DOHH2 (cell line): ENCODE measurements around the gene NCR2.

Source experiments
- H3F3A ChIP-seq: fragments of 200-600 bp; sonication (generic), shearing (Covaris generic); 2 replicates; pipeline ENCODE4 v1.6.0; 2016; ENCODE audit warnings: antibody characterized with exemption, mild to moderate bottlenecking; ENCODE audit not compliant: control insufficient read depth, insufficient read depth
- H3K27ac ChIP-seq: fragments of 200-600 bp; sonication (generic); 2 replicates; pipeline ENCODE4 v1.5.1; 2014; ENCODE audit warnings: low read depth, mild to moderate bottlenecking, low read length, moderate library complexity
- H3K27me3 ChIP-seq: fragments of 200-600 bp; sonication (generic); 2 replicates; pipeline ENCODE4 v1.6.1; 2014; ENCODE audit warnings: mild to moderate bottlenecking, low read length, mixed read lengths; ENCODE audit not compliant: control insufficient read depth
- H3K36me3 ChIP-seq: fragments of 200-600 bp; sonication (generic); 2 replicates; pipeline ENCODE4 v1.6.1; 2014; ENCODE audit warnings: mild to moderate bottlenecking, low read length, moderate library complexity, mixed read lengths; ENCODE audit not compliant: control insufficient read depth
- H3K4me1 ChIP-seq: fragments of 200-600 bp; sonication (generic); 2 replicates; pipeline ENCODE4 v1.6.1; 2014; ENCODE audit warnings: mild to moderate bottlenecking, low read length, mixed read lengths; ENCODE audit not compliant: control insufficient read depth
- H3K4me2 ChIP-seq: fragments of 200-600 bp; sonication (generic); 2 replicates; pipeline ENCODE4 v1.6.0; 2014; ENCODE audit warnings: mild to moderate bottlenecking, low read length, moderate library complexity
- H3K4me3 ChIP-seq: fragments of 200-600 bp; sonication (generic); 2 replicates; pipeline ENCODE4 v1.5.1; 2014; ENCODE audit warnings: mild to moderate bottlenecking, low read length, mixed read lengths
- H3K79me2 ChIP-seq: fragments of 200-600 bp; sonication (generic); 2 replicates; pipeline ENCODE4 v1.6.1; 2014; ENCODE audit warnings: mild to moderate bottlenecking, low read length, mixed read lengths; ENCODE audit not compliant: control insufficient read depth
- H3K9me2 ChIP-seq: fragments of 200-600 bp; sonication (generic); replicated peaks from 2 replicates; pipeline ENCODE4 v1.6.1; 2014; ENCODE audit warnings: mild to moderate bottlenecking, low read length, mixed read lengths; ENCODE audit not compliant: control insufficient read depth
- H3K9me3 ChIP-seq: fragments of 200-600 bp; sonication (generic); 2 replicates; pipeline ENCODE4 v1.6.1; 2014; ENCODE audit warnings: antibody characterized with exemption, low read length, mixed read lengths; ENCODE audit not compliant: control insufficient read depth, insufficient read depth
- H4K20me1 ChIP-seq: fragments of 200-600 bp; sonication (generic); 2 replicates; pipeline ENCODE4 v1.6.0; 2014; ENCODE audit warnings: low read depth, mild to moderate bottlenecking, antibody characterized with exemption, low read length, moderate library complexity; ENCODE audit not compliant: control insufficient read depth, insufficient read depth
- EZH2phosphoT487 ChIP-seq: fragments of 200-600 bp; sonication (generic); IDR thresholded peaks from 2 replicates; pipeline ENCODE4 v1.6.1; 2017; ENCODE audit warnings: borderline replicate concordance, mild to moderate bottlenecking, antibody characterized with exemption, low read length, moderate library complexity, mixed read lengths
- TF ChIP-seq, protein P1 (sequence below): fragments of 200-600 bp; sonication (generic); IDR thresholded peaks from one replicate; pipeline ENCODE4 v1.5.1; 2014; ENCODE audit warnings: antibody characterized with exemption, mild to moderate bottlenecking, low read depth, low read length; ENCODE audit not compliant: poor library complexity, severe bottlenecking

The NCR2 gene

DNA sequence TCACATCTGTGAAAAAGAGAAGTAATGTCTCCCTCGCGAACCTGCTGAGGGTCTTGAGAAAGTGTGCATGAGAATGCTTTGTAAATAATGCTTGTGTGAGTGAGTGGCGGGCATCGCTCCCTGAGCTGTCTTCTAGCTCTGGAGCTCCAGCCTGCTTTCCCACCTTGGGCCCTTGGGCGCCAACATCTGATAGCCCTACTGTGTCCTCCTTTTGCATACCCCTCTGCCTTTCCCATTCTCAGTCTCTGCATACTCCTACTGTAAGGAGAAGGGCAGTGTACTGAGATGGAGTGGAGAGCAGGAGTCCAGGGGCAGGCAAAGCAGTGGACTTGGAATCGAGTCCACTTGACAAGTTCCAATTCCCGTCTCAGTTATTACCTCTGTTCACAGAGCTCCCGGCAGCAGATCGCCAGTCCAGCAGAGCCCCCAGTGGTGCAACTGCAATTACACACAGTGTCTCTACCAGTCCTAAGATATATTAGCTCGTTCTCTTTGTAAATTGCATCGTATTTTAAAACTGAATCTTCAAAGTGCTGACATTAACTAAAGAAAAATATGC, 847 bp upstream of the NCR2 start:
- Histone ChIP-seq H3K36me3 (no peaks in the 10 kb centered on the region), H3K27me3 (0 out of 2 replicates have a peak, but pooled peaks cover 4% of the 10 kb centered on the region), H3K9me2 (no peaks in the 10 kb centered on the region), H3K9me3 (no peaks in the 10 kb centered on the region), H3K27ac (peak overlapping the region; percentile 47), H4K20me1 (no peaks in the 10 kb centered on the region), H3K4me1 (peaks cover 35% of the 10 kb centered on the region), H3K4me3 (peak overlapping the region; percentile 21), H3K4me2 (peak overlapping the region; percentile 51), H3K79me2 (no peaks in the 10 kb centered on the region), H3F3A (no peaks in the 10 kb centered on the region)
- TF ChIP-seq, protein P1, sequence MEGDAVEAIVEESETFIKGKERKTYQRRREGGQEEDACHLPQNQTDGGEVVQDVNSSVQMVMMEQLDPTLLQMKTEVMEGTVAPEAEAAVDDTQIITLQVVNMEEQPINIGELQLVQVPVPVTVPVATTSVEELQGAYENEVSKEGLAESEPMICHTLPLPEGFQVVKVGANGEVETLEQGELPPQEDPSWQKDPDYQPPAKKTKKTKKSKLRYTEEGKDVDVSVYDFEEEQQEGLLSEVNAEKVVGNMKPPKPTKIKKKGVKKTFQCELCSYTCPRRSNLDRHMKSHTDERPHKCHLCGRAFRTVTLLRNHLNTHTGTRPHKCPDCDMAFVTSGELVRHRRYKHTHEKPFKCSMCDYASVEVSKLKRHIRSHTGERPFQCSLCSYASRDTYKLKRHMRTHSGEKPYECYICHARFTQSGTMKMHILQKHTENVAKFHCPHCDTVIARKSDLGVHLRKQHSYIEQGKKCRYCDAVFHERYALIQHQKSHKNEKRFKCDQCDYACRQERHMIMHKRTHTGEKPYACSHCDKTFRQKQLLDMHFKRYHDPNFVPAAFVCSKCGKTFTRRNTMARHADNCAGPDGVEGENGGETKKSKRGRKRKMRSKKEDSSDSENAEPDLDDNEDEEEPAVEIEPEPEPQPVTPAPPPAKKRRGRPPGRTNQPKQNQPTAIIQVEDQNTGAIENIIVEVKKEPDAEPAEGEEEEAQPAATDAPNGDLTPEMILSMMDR = no peak
- TF ChIP-seq EZH2phosphoT487 = no peak

DNA sequence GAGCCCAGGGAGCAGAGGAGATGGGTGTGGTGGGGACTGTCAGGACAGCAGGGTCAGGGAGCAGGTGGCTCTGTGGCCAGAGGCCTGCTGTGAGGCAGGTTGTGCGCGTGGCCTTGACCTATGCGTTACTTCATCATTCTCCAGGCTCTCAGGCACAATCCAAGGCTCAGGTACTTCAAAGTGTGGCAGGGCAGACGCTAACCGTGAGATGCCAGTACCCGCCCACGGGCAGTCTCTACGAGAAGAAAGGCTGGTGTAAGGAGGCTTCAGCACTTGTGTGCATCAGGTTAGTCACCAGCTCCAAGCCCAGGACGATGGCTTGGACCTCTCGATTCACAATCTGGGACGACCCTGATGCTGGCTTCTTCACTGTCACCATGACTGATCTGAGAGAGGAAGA, 535 bp downstream of the NCR2 start:
- Histone ChIP-seq H3K36me3 (no peaks in the 10 kb centered on the region), H3K27ac (no peak overlapping the region), H3K9me3 (no peaks in the 10 kb centered on the region), H3K9me2 (no peaks in the 10 kb centered on the region), H3K4me3 (no peak overlapping the region), H3K27me3 (no peaks in the 10 kb centered on the region), H3K79me2 (no peaks in the 10 kb centered on the region), H4K20me1 (no peaks in the 10 kb centered on the region), H3F3A (no peaks in the 10 kb centered on the region), H3K4me2 (no peak overlapping the region), H3K4me1 (peaks cover 35% of the 10 kb centered on the region)
- no peak for TF ChIP-seq EZH2phosphoT487
- TF ChIP-seq, protein P1 = no peak

DNA sequence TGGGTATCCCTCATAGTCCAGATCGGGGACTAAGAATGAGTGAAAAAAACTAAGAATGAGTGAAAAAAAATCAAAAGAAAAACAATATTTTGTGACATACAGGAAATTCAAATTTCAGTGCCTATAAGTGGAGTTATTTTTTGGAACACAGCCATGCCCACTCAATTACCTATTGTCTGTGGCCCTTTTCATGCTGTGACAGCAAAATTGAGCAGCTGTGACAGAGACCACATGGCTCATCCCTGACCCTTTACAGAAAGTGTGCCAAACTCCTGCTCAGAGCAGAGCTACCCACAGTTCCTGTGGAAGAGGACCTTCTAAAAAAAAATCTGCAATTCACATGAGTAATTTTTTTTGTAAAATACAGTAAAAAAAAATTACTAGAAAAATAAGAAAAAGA, 1.4 kb downstream of the NCR2 start:
- H3K79me2 ChIP-seq = no peaks in the 10 kb centered on the region
- H4K20me1 ChIP-seq = no peaks in the 10 kb centered on the region
- H3K9me2 ChIP-seq = no peaks in the 10 kb centered on the region
- no peaks in the 10 kb centered on the region for H3K36me3 ChIP-seq
- H3K4me2 ChIP-seq = no peak overlapping the region
- no peak overlapping the region for H3K27ac ChIP-seq
- no peaks in the 10 kb centered on the region for H3K27me3 ChIP-seq
- no peaks in the 10 kb centered on the region for H3K9me3 ChIP-seq
- TF ChIP-seq EZH2phosphoT487 = no peak
- TF ChIP-seq, protein P1 = no peak
- H3K4me3 ChIP-seq = no peak overlapping the region
- H3F3A ChIP-seq = no peaks in the 10 kb centered on the region
- peaks cover 35% of the 10 kb centered on the region for H3K4me1 ChIP-seq
